ENCODE results near the gene CDAN1. TPM values are rescaled to one million over a fixed set of nuclear protein-coding genes. Genes with fewer than 3 reads are reported as not detected.

Gene CDAN1
- total and polyA plus RNA-seq, 4 donors, result 2.4 to 9.5 (median 7.1) TPM

DNA sequence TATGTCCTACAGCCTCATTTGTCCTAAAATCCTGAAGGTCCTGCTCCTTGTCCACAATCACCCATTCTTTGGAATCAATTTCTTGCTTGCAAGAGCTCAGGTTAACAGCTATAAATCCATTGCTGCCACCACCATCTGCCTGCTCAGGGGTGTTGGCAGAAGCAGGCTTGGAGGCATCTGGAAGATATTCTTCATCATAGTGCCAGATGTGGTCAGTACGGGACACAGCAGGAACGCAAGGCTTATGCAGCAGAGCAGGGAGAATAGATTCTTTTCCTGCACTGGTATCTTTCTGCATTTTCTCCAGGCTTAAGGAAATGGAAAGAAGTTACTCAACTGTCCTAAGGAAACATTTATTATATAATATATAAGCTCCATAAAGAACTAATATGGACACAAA is 38.5 kb upstream of the CDAN1 start:
- Histone ChIP-seq H3K4me3 (ENCODE audit: low read depth in 1 of 3, low read length in 3 of 3) (no peak overlapping the region), H3K9ac (ENCODE audit: low read depth in 1 of 2, low read length in 2 of 2) (no peak overlapping the region), H3K36me3 (ENCODE audit: control insufficient read depth in 4 of 4, insufficient read depth in 3 of 4, low read depth in 1 of 4, low read length in 3 of 4) (peaks cover 2 to 7% (median 5%) of the 10 kb centered on the region in 4 donors), H3K9me3 (ENCODE audit: control insufficient read depth in 4 of 4, low read length in 3 of 4) (no peaks in the 10 kb centered on the region), H3K27me3 (ENCODE audit: control insufficient read depth in 4 of 4, insufficient read depth in 4 of 4, low read length in 3 of 4) (no peaks in the 10 kb centered on the region), H3K4me1 (ENCODE audit: control insufficient read depth in 4 of 4, insufficient read depth in 4 of 4, low read length in 3 of 4) (peaks cover 0 to 1% (median 0%) of the 10 kb centered on the region in 4 donors), H3K27ac (ENCODE audit: low read depth in 1 of 2, low read length in 2 of 2) (no peak overlapping the region)
- no peak for DNase-seq (ENCODE audit: low spot score)
- no peak for TF ChIP-seq CTCF (IDR thresholded peaks at IDR 0.05; ENCODE audit: low read depth, low read length, missing input control)
- no peak for TF ChIP-seq RAD21 (IDR thresholded peaks at IDR 0.05)
- TF ChIP-seq, protein P1, sequence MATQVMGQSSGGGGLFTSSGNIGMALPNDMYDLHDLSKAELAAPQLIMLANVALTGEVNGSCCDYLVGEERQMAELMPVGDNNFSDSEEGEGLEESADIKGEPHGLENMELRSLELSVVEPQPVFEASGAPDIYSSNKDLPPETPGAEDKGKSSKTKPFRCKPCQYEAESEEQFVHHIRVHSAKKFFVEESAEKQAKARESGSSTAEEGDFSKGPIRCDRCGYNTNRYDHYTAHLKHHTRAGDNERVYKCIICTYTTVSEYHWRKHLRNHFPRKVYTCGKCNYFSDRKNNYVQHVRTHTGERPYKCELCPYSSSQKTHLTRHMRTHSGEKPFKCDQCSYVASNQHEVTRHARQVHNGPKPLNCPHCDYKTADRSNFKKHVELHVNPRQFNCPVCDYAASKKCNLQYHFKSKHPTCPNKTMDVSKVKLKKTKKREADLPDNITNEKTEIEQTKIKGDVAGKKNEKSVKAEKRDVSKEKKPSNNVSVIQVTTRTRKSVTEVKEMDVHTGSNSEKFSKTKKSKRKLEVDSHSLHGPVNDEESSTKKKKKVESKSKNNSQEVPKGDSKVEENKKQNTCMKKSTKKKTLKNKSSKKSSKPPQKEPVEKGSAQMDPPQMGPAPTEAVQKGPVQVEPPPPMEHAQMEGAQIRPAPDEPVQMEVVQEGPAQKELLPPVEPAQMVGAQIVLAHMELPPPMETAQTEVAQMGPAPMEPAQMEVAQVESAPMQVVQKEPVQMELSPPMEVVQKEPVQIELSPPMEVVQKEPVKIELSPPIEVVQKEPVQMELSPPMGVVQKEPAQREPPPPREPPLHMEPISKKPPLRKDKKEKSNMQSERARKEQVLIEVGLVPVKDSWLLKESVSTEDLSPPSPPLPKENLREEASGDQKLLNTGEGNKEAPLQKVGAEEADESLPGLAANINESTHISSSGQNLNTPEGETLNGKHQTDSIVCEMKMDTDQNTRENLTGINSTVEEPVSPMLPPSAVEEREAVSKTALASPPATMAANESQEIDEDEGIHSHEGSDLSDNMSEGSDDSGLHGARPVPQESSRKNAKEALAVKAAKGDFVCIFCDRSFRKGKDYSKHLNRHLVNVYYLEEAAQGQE (IDR thresholded peaks at IDR 0.05), result no peak
- no peak for TF ChIP-seq TAF1 (conservative IDR thresholded peaks at IDR 0.05)
- TF ChIP-seq MAX (IDR thresholded peaks at IDR 0.05), result no peak
- TF ChIP-seq RXRA (IDR thresholded peaks at IDR 0.05), result no peak
- TF ChIP-seq SP1 (IDR thresholded peaks at IDR 0.05), result no peak
- no peak for TF ChIP-seq HNF4G (IDR thresholded peaks at IDR 0.05)
- no peak for TF ChIP-seq JUND (IDR thresholded peaks at IDR 0.05)
- no peak for TF ChIP-seq HNF4A (conservative IDR thresholded peaks at IDR 0.05)
- TF ChIP-seq NR2F2 (IDR thresholded peaks at IDR 0.05), result no peak
- no peak for TF ChIP-seq EGR1 (IDR thresholded peaks at IDR 0.05; ENCODE audit: low read depth in 2 of 2)
- TF ChIP-seq FOXA1 (IDR thresholded peaks at IDR 0.05), result no peak
- no peak for TF ChIP-seq GABPA (IDR thresholded peaks at IDR 0.05 in 1 of 2, conservative IDR thresholded peaks at IDR 0.05 in 1 of 2)
- TF ChIP-seq YY1 (IDR thresholded peaks at IDR 0.05), result no peak
- no peak for TF ChIP-seq FOXA2 (IDR thresholded peaks at IDR 0.05)
- TF ChIP-seq, protein P2, sequence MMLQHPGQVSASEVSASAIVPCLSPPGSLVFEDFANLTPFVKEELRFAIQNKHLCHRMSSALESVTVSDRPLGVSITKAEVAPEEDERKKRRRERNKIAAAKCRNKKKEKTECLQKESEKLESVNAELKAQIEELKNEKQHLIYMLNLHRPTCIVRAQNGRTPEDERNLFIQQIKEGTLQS (IDR thresholded peaks at IDR 0.05), result no peak
- WGBS, result 93% methylated on average over 2 of the region's 2 CpGs

DNA sequence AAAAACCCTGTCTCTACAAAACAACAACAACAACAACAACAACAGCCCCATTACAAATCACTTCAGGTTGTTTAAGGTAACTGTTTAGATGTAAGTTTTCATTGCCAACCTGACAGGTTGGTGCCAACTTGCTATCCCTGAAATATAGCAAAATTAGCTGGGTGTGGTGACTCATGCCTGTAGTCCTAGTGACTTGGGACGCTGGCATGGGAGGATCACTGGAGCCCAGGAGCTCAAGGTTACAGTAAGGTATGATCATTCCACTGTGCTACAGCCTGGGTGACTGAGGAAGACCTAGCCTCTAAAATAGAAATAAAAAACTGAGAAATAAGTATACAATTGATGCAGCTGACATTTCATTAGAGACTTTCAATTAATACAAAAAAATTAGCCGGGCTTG is 36.0 kb upstream of the CDAN1 start:
- Histone ChIP-seq H3K4me1 (ENCODE audit: control insufficient read depth in 4 of 4, insufficient read depth in 4 of 4, low read length in 3 of 4) (no peaks in the 10 kb centered on the region), H3K27me3 (ENCODE audit: control insufficient read depth in 4 of 4, insufficient read depth in 4 of 4, low read length in 3 of 4) (no peaks in the 10 kb centered on the region), H3K4me3 (ENCODE audit: low read depth in 1 of 3, low read length in 3 of 3) (no peak overlapping the region), H3K9ac (ENCODE audit: low read depth in 1 of 2, low read length in 2 of 2) (no peak overlapping the region), H3K9me3 (ENCODE audit: control insufficient read depth in 4 of 4, low read length in 3 of 4) (no peaks in the 10 kb centered on the region), H3K27ac (ENCODE audit: low read depth in 1 of 2, low read length in 2 of 2) (no peak overlapping the region), H3K36me3 (ENCODE audit: control insufficient read depth in 4 of 4, insufficient read depth in 3 of 4, low read depth in 1 of 4, low read length in 3 of 4) (peaks cover 2 to 7% (median 5%) of the 10 kb centered on the region in 4 donors)
- no peak for DNase-seq (ENCODE audit: low spot score)
- 95% methylated on average over 2 of the region's 2 CpGs for WGBS
- no peak for TF ChIP-seq YY1 (IDR thresholded peaks at IDR 0.05)
- no peak for TF ChIP-seq TAF1 (conservative IDR thresholded peaks at IDR 0.05)
- TF ChIP-seq, protein P1 (IDR thresholded peaks at IDR 0.05), result no peak
- no peak for TF ChIP-seq JUND (IDR thresholded peaks at IDR 0.05)

Measured in liver (tissue), 9 donors.